HuH-7.5 (cell line): ENCODE results near the gene SIT1.

Experiments used
- DNase-seq: peaks from one replicate; pipeline ENCODE4 v3.0.0; 2011; ENCODE audit warnings: low spot score

SIT1 gene

DNA sequence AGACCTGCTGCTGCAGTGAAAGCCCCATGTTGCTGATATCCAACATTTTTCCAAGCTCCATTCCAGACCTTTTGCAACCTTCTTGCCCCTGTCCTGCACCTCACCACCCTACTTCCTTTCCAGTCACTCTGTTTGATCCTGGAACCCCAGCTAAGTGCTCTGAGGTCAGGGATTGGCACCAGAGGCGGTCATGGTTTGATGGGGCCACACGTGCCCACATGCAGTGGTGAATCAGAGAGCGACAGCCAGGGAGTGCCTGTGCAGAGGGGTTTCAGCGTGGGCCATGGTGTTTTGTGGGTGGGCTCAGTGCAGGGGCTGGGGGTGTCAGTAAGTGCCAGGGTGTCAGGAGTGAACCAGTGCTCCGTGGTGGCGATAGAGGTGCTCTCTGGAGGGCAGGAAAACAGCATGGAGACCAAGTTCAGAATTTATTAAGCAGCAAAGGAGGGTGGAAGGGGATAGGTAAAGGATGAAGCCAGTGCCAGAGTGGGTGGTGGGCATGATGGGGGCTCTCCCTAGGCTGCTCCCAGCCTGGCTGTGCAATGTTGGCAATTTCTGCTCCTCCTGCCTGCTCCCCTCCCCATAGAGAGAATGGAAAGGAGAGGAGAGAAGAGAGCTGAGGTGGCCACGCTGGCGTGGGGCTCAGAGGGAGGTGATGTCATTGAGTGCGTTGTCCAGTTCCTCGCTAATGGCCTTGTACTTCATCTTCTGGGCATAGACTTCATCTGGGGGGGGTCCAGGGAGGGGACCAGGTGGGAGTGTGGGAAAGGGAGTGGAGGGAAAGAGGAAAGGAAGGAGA, 32.0 kb upstream of the SIT1 start:
- no peak for DNase-seq

DNA sequence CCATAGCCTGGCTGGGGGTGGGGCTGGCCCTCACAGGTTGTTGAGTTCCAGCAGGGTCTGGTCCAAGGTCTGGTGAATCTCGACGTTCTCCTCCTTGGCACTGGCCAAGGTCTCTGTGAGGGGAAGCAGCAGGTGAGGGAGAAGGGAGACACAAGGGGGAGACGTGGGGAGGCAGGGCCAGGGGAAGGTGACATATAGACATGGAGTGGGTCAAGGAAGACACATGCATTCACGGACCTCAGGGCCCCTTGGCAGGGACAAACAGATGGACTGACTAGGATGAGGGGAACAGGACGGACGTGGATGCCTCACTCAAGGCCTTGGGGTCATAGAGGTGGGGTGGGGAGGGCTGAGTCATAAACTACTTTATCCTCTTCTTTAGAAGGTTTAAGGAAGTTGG, 31.3 kb upstream of the SIT1 start:
- no peak for DNase-seq

DNA sequence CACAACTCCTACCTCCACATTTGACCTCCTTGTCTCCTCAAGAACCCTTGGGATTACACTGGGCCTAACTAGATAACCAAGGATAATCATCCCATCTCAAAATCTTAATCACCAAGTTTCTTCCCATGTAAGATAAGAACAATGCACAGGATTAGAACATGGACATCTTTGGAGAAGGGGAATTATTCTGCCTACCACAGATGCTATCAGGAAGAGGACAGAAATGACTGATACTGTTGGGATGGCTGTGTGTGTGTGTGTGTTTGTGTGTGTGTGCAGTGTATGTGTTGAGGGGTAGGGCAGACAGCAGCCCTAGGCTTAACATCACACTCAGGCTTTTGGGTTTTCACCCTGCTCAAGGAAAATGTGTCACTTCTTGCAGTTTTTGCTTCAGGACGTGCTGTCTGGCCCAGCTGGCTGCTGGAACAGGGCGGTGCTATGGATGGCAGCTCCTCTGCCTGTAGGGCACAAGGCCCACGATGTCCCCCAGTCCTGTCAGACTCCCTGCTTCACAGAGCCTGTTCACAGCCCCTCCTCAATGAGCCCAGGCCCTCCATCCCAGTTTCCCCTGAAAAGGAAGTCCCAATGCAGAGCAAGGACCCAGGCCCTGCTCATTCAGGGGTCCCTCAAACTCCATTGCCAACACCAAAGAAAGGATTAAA, 30.7 kb upstream of the SIT1 start:
- no peak for DNase-seq

DNA sequence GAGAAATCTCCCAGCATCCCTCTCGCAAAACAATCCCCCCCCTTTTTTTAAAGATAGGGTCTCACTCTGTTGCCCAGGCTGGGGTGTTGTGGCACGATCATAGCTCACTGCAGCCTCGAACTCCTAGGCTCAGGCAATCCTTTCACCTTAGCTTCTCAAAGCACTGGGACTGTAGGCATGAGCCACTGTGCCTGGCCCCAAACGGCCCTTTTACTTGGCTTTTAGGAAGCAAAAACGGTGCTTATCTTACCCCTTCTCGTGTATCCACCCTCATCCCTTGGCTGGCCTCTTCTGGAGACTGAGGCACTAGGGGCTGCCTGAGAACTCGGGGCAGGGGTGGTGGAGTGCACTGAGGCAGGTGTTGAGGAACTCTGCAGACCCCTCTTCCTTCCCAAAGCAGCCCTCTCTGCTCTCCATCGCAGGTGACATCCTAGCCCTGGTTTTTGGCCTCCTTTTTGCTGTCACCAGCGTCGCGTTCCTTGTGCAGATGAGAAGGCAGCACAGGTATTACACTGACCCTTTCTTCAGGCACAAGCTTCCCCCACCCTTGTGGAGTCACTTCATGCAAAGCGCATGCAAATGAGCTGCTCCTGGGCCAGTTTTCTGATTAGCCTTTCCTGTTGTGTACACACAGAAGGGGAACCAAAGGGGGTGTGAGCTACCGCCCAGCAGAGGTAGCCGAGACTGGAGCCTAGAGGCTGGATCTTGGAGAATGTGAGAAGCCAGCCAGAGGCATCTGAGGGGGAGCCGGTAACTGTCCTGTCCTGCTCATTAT, 29.8 kb upstream of the SIT1 start:
- no peak for DNase-seq

DNA sequence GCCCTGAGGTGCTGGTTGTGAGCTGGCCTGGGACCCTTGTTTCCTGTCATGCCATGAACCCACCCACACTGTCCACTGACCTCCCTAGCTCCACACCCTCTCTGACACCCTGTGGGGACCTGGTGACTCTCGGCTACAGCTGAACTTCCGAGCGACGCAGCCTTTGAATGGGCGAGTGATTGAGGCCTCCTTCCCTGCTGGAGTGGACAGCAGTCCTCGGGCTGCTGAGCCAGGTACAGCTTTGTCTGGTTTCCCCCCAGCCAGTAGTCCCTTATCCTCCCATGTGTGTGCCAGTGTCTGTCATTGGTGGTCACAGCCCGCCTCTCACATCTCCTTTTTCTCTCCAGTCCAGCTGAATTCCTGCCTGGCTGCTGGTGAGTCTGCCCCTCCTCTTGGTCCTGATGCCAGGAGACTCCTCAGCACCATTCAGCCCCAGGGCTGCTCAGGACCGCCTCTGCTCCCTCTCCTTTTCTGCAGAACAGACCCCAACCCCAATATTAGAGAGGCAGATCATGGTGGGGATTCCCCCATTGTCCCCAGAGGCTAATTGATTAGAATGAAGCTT, 29.1 kb upstream of the SIT1 start:
- DNase-seq, result no peak

DNA sequence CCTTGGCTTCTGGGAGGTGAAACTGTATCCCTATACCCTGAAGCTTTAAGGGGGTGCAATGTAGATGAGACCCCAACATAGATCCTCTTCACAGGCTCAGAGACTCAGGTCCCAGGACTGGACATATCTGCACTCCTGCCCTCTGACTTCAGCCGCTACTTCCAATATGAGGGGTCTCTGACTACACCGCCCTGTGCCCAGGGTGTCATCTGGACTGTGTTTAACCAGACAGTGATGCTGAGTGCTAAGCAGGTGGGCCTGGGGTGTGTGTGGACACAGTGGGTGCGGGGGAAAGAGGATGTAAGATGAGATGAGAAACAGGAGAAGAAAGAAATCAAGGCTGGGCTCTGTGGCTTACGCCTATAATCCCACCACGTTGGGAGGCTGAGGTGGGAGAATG, 28.4 kb upstream of the SIT1 start:
- no peak for DNase-seq

DNA sequence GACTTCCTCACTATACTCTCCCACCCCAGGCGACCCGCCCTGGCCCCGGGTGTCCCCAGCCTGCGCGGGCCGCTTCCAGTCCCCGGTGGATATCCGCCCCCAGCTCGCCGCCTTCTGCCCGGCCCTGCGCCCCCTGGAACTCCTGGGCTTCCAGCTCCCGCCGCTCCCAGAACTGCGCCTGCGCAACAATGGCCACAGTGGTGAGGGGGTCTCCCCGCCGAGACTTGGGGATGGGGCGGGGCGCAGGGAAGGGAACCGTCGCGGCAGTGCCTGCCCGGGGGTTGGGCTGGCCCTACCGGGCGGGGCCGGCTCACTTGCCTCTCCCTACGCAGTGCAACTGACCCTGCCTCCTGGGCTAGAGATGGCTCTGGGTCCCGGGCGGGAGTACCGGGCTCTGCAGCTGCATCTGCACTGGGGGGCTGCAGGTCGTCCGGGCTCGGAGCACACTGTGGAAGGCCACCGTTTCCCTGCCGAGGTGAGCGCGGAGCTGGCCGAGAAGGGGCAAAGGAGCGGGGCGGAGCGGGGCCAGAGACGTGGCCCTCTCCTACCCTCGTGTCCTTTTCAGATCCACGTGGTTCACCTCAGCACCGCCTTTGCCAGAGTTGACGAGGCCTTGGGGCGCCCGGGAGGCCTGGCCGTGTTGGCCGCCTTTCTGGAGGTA, 25.1 kb upstream of the SIT1 start:
- no peak for DNase-seq

DNA sequence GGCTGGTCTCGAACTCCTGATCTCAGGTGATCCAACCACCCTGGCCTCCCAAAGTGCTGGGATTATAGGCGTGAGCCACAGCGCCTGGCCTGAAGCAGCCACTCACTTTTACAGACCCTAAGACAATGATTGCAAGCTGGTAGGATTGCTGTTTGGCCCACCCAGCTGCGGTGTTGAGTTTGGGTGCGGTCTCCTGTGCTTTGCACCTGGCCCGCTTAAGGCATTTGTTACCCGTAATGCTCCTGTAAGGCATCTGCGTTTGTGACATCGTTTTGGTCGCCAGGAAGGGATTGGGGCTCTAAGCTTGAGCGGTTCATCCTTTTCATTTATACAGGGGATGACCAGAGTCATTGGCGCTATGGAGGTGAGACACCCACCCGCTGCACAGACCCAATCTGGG, 24.5 kb upstream of the SIT1 start:
- no peak for DNase-seq

DNA sequence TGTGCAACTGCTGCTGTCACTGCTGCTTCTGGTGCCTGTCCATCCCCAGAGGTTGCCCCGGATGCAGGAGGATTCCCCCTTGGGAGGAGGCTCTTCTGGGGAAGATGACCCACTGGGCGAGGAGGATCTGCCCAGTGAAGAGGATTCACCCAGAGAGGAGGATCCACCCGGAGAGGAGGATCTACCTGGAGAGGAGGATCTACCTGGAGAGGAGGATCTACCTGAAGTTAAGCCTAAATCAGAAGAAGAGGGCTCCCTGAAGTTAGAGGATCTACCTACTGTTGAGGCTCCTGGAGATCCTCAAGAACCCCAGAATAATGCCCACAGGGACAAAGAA, 23.3 kb upstream of the SIT1 start:
- DNase-seq, result no peak

DNA sequence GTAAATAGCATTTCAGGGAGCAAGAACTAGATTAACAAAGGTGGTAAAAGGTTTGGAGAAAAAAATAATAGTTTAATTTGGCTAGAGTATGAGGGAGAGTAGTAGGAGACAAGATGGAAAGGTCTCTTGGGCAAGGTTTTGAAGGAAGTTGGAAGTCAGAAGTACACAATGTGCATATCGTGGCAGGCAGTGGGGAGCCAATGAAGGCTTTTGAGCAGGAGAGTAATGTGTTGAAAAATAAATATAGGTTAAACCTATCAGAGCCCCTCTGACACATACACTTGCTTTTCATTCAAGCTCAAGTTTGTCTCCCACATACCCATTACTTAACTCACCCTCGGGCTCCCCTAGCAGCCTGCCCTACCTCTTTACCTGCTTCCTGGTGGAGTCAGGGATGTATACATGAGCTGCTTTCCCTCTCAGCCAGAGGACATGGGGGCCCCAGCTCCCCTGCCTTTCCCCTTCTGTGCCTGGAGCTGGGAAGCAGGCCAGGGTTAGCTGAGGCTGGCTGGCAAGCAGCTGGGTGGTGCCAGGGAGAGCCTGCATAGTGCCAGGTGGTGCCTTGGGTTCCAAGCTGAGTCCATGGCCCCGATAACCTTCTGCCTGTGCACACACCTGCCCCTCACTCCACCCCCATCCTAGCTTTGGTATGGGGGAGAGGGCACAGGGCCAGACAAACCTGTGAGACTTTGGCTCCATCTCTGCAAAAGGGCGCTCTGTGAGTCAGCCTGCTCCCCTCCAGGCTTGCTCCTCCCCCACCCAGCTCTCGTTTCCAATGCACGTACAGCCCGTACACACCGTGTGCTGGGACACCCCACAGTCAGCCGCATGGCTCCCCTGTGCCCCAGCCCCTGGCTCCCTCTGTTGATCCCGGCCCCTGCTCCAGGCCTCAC, 22.6 kb upstream of the SIT1 start, which contains the start of gene CA9:
Gene CA9, plus strand, starts transcription at position 797 of the 893 bp plus-strand sequence. Its CDS starts 32 bp downstream, at position 829.
- no peak for DNase-seq

DNA sequence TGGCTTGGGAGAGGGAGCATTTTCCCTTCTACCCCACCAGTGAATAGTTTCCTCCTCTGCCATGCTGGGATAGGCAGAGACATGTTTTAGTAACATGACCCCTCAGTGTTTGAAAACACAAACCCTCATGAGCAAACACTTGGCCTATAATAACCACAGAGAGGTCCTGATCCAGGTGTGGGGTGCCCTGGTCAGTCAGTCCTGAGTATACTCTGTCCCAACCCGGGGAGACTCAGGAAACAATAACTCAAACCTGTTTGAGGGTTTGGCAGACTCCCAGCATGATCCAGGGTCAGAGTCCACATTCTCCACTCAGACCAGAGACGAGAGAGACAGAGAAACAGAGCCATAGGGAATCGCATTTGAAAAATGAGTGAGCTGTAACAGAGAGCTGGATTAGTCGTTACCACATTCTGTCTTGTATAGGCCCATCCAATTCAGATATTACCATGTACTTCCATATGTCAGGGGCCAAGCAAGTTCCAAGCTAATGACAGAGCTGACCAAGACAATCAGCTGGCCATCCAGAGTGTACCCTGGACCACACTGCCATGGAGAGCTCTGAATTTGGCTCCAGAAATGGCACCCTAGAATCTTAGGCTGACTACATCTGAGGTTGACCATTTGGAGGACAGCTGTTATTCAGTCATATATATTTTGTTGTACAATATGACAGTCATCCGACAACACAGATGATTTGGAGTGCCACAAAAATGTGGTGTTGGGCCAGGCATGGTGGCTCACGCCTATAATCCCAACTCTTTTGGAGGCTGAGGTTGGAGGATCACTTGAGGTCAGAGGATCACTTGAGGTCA, 18.8 kb upstream of the SIT1 start:
- peak; percentile 95 for DNase-seq

DNA sequence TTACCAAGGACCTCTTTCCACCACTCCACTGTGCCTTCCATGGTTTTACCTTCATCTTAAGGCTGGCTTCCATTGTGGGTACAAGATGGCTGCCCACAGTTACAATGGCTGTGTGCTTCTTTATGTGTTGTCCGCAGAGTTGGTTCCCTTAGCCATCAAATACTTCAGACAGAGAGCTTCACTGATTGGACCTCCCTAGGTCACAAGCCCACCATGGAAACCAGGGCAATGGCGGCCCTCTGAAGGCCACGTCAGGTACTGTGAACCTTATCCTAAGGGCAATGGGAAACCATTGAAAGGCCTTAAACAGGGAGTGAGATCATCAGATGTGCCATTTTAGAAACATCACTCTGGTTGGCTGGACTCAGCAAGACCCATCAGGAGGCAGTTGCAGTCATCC, 17.2 kb upstream of the SIT1 start:
- DNase-seq, result no peak

DNA sequence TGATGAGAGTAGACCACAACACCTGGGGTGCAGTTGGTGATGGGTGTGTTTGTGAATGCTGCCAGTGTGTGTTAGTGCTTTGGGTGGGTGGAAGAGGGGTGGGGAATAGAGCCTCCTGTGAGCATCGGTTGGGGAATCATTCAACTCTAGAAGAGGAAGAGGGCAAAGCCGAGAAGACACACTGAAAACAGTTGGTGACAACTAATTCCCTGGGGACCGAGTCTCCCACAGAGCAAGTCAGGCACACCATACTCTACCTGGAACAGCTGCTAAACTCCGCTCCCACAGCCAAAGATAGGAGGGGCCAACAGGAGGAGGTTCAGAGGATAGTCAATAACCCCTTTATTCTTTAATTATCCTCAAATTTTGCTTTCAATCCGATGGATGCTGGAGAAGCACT, 15.8 kb upstream of the SIT1 start:
- no peak for DNase-seq

DNA sequence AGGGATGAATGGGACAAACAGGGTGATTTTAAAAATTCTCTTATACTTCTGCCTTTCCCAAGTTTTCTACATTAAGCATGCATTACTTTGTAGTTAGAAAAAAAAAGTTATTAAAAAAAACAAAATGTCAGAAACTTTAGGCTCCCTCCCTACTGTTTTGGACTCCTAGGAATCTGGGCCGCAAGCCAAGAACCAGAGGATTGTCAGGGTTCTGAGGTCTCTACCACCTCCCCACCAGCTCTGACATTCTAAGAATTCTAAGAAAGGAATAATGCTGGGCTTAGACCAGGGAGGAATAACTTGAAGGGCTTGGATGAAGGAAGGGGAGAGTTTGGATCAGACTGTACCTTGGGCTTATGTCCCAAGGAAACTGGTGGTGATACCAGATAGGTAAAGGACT, 15.3 kb upstream of the SIT1 start:
- DNase-seq, result no peak

DNA sequence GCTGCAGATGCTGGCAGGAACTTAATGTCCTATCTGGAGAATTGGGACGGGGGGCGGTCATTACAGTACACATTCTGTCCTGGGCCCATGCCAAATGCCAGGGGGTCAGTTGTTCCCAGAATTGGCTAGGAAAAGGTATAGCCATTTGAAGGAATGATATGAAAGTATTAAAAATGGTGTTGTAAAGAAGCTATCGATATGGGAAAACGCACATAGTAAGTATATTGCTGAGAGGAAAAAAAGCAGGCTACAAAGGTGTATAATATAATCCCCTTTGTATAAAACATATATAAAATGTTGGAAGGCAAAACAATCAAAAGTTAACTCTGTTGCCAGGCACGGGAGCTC, 14.7 kb upstream of the SIT1 start:
- DNase-seq, result no peak

DNA sequence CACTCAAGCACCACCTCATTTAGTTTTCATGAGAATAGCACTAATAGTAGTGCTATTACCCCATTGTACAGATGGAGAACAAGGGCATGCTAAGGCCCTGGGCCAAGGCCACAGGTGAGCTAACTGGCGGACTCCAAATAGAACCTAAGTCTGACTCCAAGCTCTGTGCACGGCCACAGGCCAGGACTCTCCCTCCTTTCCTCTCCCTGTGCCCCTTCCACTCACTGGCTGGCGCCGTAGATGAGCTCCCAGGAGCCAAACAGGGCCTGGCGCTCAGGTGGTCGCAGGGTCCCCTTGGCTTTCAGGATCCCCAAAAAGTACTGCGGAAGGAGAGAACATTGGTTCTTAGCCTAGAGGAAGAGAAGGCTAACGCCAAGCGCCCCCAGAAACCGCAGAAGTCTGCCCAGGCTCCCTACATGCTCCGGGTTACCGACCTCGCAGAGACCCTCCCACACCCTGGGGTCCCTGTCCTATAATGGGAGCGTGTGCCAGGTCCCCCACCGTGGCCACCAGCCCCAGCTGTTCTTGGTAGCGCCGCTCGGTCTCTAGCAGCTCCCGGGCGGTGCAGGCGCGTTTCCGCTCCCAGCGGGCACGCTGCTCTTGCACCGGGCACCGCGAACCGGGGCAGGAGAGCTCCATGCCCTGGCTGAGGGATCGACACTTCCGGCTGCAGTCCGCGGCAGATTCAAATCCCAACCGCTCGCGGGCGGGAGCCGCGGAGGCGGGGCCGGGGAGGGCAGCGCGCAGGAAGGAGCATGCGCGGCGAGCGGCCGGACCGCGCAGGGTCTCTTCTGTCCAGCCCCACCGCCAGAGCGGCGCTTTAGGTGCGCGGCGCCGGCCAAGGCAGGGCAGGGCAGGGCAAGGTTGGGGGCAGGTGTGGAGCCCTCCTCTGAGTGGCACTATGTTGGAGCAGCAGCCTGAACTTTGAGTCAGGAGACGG, 14.1 kb upstream of the SIT1 start, which contains the start of gene ARHGEF39:
Gene ARHGEF39, minus strand, starts transcription at position 665 of the 940 bp plus-strand sequence. Its CDS starts 26 bp downstream, at position 639.
- DNase-seq, result peak; percentile 94

DNA sequence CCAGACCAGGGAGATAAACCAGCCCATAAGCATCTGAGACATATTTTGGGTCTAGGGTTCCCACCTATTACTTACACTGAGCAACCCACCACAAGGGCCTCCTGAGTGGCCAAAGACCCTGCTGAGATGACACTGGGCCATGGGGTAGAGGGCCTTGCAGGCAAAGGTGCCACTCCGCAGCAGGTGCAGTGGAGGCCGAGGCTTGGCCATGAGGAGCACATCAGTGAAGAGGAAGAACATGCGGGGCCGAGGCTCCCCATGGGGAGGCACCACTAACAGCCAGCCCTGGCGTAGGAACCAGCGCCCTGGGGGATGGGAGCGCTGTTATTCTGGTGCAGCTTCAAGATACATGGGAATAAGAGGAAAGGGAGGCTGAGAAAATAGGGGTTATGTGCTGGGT, 11.7 kb upstream of the SIT1 start:
- no peak for DNase-seq

DNA sequence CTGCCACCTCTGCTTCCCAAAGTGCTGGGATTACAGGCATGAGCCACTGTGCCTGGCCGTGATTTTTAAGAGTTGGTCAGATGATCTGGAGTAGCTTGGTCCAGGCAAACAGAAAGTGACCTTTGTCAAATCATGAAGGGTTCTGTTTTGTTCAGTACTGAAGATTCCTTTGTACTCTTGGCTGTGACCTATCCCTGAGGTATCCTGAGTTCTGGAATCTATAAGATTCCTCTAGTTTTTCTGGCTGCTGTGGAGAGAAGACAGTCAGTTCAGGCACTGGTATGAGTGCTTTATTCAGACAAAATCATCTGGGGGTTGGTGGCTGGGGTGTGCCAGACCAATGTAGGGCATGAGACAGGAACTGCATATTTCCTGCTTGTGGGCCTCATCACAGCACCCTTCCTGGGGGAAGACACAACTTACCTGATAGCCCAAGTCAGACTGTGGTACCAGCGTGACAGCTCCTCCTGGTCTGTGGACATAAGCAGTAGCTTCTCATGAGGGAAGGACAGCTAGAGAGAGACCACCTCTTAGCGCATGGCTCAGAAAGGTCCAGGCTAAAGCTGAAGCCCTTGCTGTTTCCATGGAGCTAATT, 11.1 kb upstream of the SIT1 start:
- no peak for DNase-seq

DNA sequence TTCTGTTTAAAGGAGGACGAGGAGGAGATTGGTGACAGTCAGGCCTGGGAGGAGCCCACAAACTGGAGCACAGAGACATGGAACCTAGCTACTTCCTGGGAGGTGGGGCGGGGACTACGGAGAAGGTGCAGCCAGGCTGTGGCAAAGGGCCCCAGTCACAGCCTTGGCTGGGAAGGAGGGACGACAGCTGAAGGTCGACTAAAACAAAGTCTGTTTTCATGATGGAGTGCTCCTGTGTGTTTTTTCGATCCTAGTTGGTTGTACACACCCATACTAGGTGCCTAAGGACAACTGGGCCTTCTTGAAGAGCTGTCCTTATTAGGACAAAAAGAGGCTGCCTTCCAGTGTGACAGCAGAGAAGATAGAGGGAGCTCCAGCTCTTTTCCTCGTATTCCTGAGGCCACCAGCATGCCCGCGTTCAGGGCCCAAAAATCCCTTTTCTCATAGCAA, 10.3 kb upstream of the SIT1 start:
- DNase-seq, result no peak
